ENCODE measurements around the gene CYSRT1. TPM values are rescaled to one million over a fixed set of nuclear protein-coding genes. Genes with fewer than 3 reads are reported as not detected.
"Not testable (repeated sequence)": the region's sequence is repeated elsewhere in the genome, so short reads cannot be mapped to it uniquely, and the experiment has no call there.

Gene CYSRT1
- total RNA-seq, 1 donor from 2014 or later, result 0.50 TPM

GRCh38 chr9:137241490-137242268, 16.7 kb downstream of the CYSRT1 start:
- intact Hi-C loops (cut with micrococcal nuclease), result loop anchor here (1.0 to 5.0 kb wide), 3 partner anchors 14 to 114 kb away; partner anchors contain the start of gene NELFB
- no peak overlapping the region for H3K27ac Mint-ChIP-seq
- peak; percentile 63 for DNase-seq (ENCODE audit: low spot score)
- peaks cover 27% of the 10 kb centered on the region for H3K36me3 Mint-ChIP-seq (ENCODE audit: low read depth)
- H3K27me3 Mint-ChIP-seq (ENCODE audit: low read depth), result no peaks in the 10 kb centered on the region
- H3K4me1 Mint-ChIP-seq (ENCODE audit: low read depth), result peaks cover 14% of the 10 kb centered on the region
- peak overlapping the region; percentile 85 for H3K4me3 Mint-ChIP-seq (ENCODE audit: low read depth)
- H3K9me3 Mint-ChIP-seq, result no peaks in the 10 kb centered on the region

DNA sequence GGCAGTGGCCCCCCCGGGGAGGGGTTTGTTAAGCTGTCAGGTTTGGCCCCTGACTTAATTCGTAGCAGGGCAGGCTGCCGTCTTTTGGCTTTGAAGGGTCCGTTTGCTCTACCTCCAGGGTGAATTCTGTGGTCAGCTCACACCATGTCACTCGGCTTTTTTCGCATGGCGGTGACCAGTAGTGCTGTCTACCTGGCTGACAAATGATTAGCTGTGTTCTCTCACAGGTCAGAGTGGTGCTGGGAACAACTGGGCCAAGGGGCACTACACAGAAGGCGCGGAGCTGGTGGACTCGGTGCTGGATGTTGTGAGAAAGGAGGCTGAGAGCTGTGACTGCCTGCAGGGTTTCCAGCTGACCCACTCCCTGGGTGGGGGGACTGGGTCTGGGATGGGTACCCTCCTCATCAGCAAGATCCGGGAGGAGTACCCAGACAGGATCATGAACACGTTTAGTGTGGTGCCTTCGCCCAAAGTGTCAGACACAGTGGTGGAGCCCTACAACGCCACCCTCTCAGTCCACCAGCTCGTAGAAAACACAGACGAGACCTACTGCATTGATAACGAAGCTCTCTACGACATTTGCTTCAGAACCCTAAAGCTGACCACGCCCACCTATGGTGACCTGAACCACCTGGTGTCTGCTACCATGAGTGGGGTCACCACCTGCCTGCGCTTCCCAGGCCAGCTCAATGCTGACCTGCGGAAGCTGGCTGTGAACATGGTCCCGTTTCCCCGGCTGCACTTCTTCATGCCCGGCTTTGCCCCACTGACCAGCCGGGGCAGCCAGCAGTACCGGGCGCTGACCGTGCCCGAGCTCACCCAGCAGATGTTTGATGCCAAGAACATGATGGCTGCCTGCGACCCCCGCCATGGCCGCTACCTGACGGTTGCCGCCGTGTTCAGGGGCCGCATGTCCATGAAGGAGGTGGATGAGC, 17.6 kb downstream of the CYSRT1 start:
- no peak for DNase-seq (ENCODE audit: low spot score)
- intact Hi-C loops (cut with micrococcal nuclease), result loop anchor here (5.0 kb wide), 1 partner anchor 115 kb away; no protein-coding TSS in a partner anchor
- peak overlapping the region; percentile 85 for H3K4me3 Mint-ChIP-seq (ENCODE audit: low read depth)
- H3K27ac Mint-ChIP-seq, result peak overlapping the region; percentile 55
- H3K27me3 Mint-ChIP-seq (ENCODE audit: low read depth), result no peaks in the 10 kb centered on the region
- no peaks in the 10 kb centered on the region for H3K9me3 Mint-ChIP-seq
- peaks cover 27% of the 10 kb centered on the region for H3K36me3 Mint-ChIP-seq (ENCODE audit: low read depth)
- peaks cover 14% of the 10 kb centered on the region for H3K4me1 Mint-ChIP-seq (ENCODE audit: low read depth)

- H3K27me3 Mint-ChIP-seq (ENCODE audit: low read depth); DNase-seq (ENCODE audit: low spot score); H3K27ac Mint-ChIP-seq; H3K9me3 Mint-ChIP-seq: not testable (repeated sequence)
- intact Hi-C loops (cut with micrococcal nuclease), result loop anchor here (5.0 kb wide), 1 partner anchor 116 kb away; no protein-coding TSS in a partner anchor
- H3K4me1 Mint-ChIP-seq (ENCODE audit: low read depth), result peaks cover 14% of the 10 kb centered on the region
- H3K36me3 Mint-ChIP-seq (ENCODE audit: low read depth), result peaks cover 27% of the 10 kb centered on the region
- peak overlapping the region; percentile 85 for H3K4me3 Mint-ChIP-seq (ENCODE audit: low read depth)
These were observed 18.3 kb downstream of the CYSRT1 start for GRCh38 chr9:137243266-137243625.

GRCh38 chr9:137243626-137244485, 18.9 kb downstream of the CYSRT1 start:
- DNase-seq (ENCODE audit: low spot score), result no peak

DNA sequence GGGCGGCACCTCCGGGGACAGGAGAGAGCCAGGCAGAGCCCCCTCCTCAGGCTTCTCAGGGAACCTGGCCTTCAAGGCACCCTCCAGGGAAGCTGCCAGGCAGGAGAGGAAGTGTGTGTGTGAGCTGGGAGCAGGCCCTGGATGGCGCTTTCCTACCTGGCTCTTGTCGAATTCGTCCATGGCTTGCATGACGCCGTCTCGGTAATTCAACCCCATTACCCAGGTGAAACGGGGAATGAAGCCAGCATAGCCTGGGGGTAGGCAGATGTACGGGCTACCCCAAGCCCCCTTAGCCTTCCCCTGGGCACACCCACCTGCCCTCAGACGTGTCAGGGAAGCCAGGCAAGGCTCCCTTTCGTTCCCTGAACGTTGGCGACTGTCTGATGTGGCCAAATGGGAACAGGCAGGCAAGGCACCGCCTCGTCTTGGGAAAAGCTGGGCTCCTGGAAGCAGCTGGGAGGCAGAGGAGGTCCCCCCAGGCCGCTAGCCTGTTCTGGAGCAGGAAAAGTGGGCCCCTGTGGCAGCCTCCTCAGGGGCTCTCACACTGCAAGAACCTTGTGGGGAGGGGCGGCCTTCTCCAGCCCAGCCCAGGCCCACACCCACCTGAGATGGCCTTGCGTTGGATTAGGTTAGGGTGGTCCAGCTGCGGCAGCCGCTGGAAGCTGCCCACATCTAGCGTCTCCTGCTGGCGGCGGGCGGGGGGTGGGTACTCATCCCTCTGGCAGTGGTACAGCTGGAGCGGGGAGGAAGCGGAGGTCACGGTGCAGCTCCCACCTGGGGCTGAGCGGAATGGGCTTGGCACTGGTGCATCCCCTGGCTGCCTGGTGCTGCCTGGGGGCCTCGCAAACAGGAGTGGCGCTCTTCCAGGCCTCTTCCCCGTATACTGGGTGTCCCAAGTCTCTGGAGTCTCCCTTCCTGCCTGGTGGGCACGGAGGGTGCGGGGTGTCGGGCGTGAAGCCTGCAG, 19.8 kb downstream of the CYSRT1 start:
- intact Hi-C loops (cut with micrococcal nuclease), result loop anchor here (5.0 kb wide), 1 partner anchor 117 kb away; no protein-coding TSS in a partner anchor
- H3K27me3 Mint-ChIP-seq (ENCODE audit: low read depth), result no peaks in the 10 kb centered on the region
- no peak overlapping the region for H3K27ac Mint-ChIP-seq
- H3K36me3 Mint-ChIP-seq (ENCODE audit: low read depth), result peaks cover 27% of the 10 kb centered on the region
- DNase-seq (ENCODE audit: low spot score), result no peak
- no peak overlapping the region for H3K4me3 Mint-ChIP-seq (ENCODE audit: low read depth)
- H3K4me1 Mint-ChIP-seq (ENCODE audit: low read depth), result peaks cover 10% of the 10 kb centered on the region
- H3K9me3 Mint-ChIP-seq, result no peaks in the 10 kb centered on the region

More at GRCh38 chr9:137243626-137244485, 18.9 kb downstream of the CYSRT1 start:
- Mint-ChIP-seq H3K9me3 (no peaks in the 10 kb centered on the region), H3K27ac (peak overlapping the region; percentile 33), H3K4me1 (ENCODE audit: low read depth) (peaks cover 13% of the 10 kb centered on the region), H3K27me3 (ENCODE audit: low read depth) (no peaks in the 10 kb centered on the region), H3K4me3 (ENCODE audit: low read depth) (peak overlapping the region; percentile 85), H3K36me3 (ENCODE audit: low read depth) (peaks cover 27% of the 10 kb centered on the region)
- intact Hi-C loops (cut with micrococcal nuclease), result loop anchor here (5.0 kb wide), 1 partner anchor 117 kb away; no protein-coding TSS in a partner anchor

- DNase-seq (ENCODE audit: low spot score), result no peak
These were observed 20.8 kb downstream of the CYSRT1 start for GRCh38 chr9:137245450-137246421.

GRCh38 chr9:137247135-137247915, 22.4 kb downstream of the CYSRT1 start:
- H3K27me3 Mint-ChIP-seq (ENCODE audit: low read depth), result no peaks in the 10 kb centered on the region
- no peak for DNase-seq (ENCODE audit: low spot score)
- H3K4me1 Mint-ChIP-seq (ENCODE audit: low read depth), result peaks cover 9% of the 10 kb centered on the region
- no peaks in the 10 kb centered on the region for H3K9me3 Mint-ChIP-seq
- intact Hi-C loops (cut with micrococcal nuclease), result no loop called here
- H3K4me3 Mint-ChIP-seq (ENCODE audit: low read depth), result no peak overlapping the region
- no peak overlapping the region for H3K27ac Mint-ChIP-seq
- peaks cover 18% of the 10 kb centered on the region for H3K36me3 Mint-ChIP-seq (ENCODE audit: low read depth)

More at GRCh38 chr9:137245450-137246421, 20.8 kb downstream of the CYSRT1 start:
- Mint-ChIP-seq H3K9me3 (no peaks in the 10 kb centered on the region), H3K27me3 (ENCODE audit: low read depth) (no peaks in the 10 kb centered on the region), H3K4me1 (ENCODE audit: low read depth) (peaks cover 10% of the 10 kb centered on the region), H3K4me3 (ENCODE audit: low read depth) (no peak overlapping the region), H3K36me3 (ENCODE audit: low read depth) (peaks cover 27% of the 10 kb centered on the region), H3K27ac (no peak overlapping the region)
- intact Hi-C loops (cut with micrococcal nuclease), result no loop called here

- Mint-ChIP-seq H3K27ac (no peak overlapping the region), H3K9me3 (no peaks in the 10 kb centered on the region), H3K4me3 (ENCODE audit: low read depth) (no peak overlapping the region), H3K4me1 (ENCODE audit: low read depth) (peaks cover 3% of the 10 kb centered on the region), H3K27me3 (ENCODE audit: low read depth) (no peaks in the 10 kb centered on the region), H3K36me3 (ENCODE audit: low read depth) (peaks cover 12% of the 10 kb centered on the region)
- no peak for DNase-seq (ENCODE audit: low spot score)
- intact Hi-C loops (cut with micrococcal nuclease), result no loop called here
These were observed 22.9 kb downstream of the CYSRT1 start for GRCh38 chr9:137247916-137248175.

DNA sequence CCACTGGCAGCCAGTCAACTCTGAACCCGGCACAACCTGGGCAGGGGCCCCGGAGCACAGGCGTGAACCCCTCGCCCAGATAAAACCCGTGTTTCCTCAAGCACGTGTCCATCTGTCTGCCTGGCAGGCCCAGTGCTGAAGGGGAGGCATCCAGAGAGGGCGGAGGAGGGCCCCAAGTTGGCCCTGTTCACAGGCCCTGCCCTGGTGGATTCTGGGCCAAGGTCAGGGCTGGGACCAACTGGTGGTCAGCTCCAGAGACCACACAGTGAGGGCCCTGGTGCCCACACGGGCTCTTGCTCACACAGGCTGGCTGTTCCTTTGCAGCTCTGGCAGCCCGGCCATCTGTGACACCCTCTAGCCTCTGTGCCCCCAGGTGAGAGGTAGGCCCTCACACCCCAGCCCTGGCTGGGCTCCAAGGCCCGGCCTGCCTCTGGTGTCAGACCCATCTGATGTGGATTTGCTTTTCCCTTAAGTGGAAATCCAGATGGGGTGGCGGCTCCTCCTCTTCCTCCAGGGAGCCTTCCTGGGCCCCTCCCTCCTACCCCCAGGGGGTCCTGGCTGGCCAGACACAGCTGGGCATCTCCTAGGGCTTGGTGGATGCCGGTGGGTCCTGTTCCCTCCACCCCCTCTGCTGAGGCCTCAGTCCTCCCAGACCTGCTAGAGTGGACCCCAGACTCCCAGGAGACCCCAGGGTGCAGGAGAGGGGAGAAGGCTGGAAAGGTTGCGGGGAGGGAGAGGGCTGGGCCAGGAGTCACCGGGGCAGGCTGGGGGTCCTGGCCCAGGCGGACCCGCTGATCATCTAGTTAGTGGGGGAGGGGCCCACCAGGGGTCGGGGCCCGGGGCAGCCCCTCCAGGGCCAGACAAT, 25.6 kb downstream of the CYSRT1 start:
- Mint-ChIP-seq H3K36me3 (ENCODE audit: low read depth) (peaks cover 3% of the 10 kb centered on the region), H3K4me1 (ENCODE audit: low read depth) (peaks cover 5% of the 10 kb centered on the region), H3K27ac (no peak overlapping the region), H3K27me3 (ENCODE audit: low read depth) (no peaks in the 10 kb centered on the region), H3K9me3 (no peaks in the 10 kb centered on the region), H3K4me3 (ENCODE audit: low read depth) (no peak overlapping the region)
- DNase-seq (ENCODE audit: low spot score), result no peak
- intact Hi-C loops (cut with micrococcal nuclease), result no loop called here

GRCh38 chr9:137251194-137251461, 26.2 kb downstream of the CYSRT1 start, which contains the start of gene STPG3:
Gene STPG3 (plus strand): TSS chr9:137251286. CDS start chr9:137251287, 1 bp downstream.
- DNase-seq (ENCODE audit: low spot score), result no peak
- Mint-ChIP-seq H3K27ac (no peak within 1 kb of the TSS), H3K4me1 (ENCODE audit: low read depth) (peaks cover 7% of the 10 kb centered on the region), H3K27me3 (ENCODE audit: low read depth) (no peaks in the 10 kb centered on the region), H3K36me3 (ENCODE audit: low read depth) (peaks cover 6% of the 10 kb centered on the region), H3K4me3 (ENCODE audit: low read depth) (no peak within 1 kb of the TSS), H3K9me3 (no peaks in the 10 kb centered on the region)
- intact Hi-C loops (cut with micrococcal nuclease), result no loop called here
